ENCODE measurements around the gene MAP4K2. TPM values are rescaled to one million over a fixed set of nuclear protein-coding genes. Genes with fewer than 3 reads are reported as not detected.
A peak's percentile ranks its signal among the peaks of the same experiment; 100 is the strongest.

Gene MAP4K2
- total and polyA plus RNA-seq, 4 experiments from 2014 or later = 32.3 to 128 (median 89.8) TPM

DNA sequence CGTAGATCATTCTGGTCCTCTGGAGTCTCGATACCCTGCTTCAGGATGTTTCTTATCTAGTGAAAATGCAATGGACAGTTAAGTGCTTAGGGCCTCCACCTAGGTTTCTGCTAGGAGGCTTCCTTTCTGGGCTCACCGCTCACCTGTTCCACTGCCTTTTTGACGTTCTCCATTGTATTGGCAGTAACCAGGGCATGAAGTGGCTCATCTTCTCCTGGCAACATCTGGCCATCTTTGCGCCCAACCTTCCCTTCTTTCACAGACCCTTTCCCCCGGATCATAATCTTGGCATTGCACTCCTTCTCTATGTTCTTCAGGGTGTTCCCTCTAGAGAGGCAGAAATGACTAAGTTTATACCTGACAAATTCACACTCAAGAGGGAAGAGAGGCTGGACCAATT, 33.7 kb downstream of the MAP4K2 start:
- Mint-ChIP-seq H3K27ac (peak overlapping the region in 6 of 7 donors; percentile 43 to 97 (median 84)), H3K9me3 (peaks cover 0 to 14% (median 0%) of the 10 kb centered on the region in 8 donors), H3K4me3 (peak overlapping the region in 6 of 8 donors; percentile 26 to 75 (median 41)), H3K4me1 (peaks cover 60 to 96% (median 84%) of the 10 kb centered on the region in 4 donors), H3K27me3 (no peaks in the 10 kb centered on the region), H3K36me3 (peaks cover 88 to 91% of the 10 kb centered on the region in 2 donors)
- no peaks in the 10 kb centered on the region for H3K9me3 ChIP-seq (ENCODE audit: control insufficient read depth in 1 of 2, low read length in 2 of 2)
- intact Hi-C loops (cut with micrococcal nuclease) = no loop called here
- ChIA-PET CTCF (ENCODE audit: partially characterized antibody) (interaction anchor here (3.8 kb wide), 1 partner anchor 25 kb away, joined by 16 read pairs; the partner anchor contains the start of gene RASGRP2), POLR2A (ENCODE audit: partially characterized antibody) (interaction anchor here (1.1 to 33.1 kb wide), 4 partner anchors 6 to 108 kb away, joined by 4 to 1500 read pairs (median 202); partner anchors contain the start of genes RASGRP2 and SF1)
- DNase-seq = peak in 1 of 5 donors; percentile 21
- H3K4me3 ChIP-seq (ENCODE audit: low read length in 2 of 2) = no peak overlapping the region
- H3K4me1 ChIP-seq (ENCODE audit: insufficient read depth, low read length) = peaks cover 97% of the 10 kb centered on the region
- H3K27me3 ChIP-seq (ENCODE audit: insufficient read depth, low read length) = no peaks in the 10 kb centered on the region
- peaks cover 89% of the 10 kb centered on the region for H3K36me3 ChIP-seq (ENCODE audit: insufficient read depth, low read length)
- peak overlapping the region; percentile 9 for H3K27ac ChIP-seq (ENCODE audit: low read depth, low read length)

DNA sequence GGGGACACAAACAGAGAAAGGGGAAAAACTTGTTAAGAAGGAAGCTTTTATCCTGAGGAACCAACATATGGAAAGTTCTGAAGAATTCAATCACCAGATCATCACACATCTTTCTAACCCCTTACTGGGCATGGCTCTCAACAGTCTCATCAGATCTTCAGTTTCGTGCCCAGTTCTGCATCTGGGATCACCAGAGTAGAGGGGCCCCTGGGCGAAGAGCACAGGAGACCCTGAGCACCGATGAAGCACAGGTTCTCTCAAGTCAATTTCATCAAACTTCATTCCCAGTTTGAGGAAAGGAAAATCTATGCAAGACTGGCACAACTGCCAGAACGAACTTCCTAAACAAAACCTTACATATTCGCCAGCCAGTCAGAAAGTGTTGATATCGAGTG, 34.7 kb downstream of the MAP4K2 start:
- Histone ChIP-seq H3K4me1 (ENCODE audit: insufficient read depth, low read length) (peaks cover 97% of the 10 kb centered on the region), H3K4me3 (ENCODE audit: low read length in 2 of 2) (no peak overlapping the region), H3K36me3 (ENCODE audit: insufficient read depth, low read length) (peaks cover 87% of the 10 kb centered on the region), H3K27me3 (ENCODE audit: insufficient read depth, low read length) (no peaks in the 10 kb centered on the region), H3K9me3 (ENCODE audit: control insufficient read depth in 1 of 2, low read length in 2 of 2) (no peaks in the 10 kb centered on the region), H3K27ac (ENCODE audit: low read depth, low read length) (peak overlapping the region; percentile 57)
- Mint-ChIP-seq H3K27me3 (no peaks in the 10 kb centered on the region), H3K4me1 (peaks cover 61 to 96% (median 84%) of the 10 kb centered on the region in 4 donors), H3K9me3 (peaks cover 0 to 13% (median 0%) of the 10 kb centered on the region in 8 donors), H3K4me3 (peak overlapping the region in 5 of 8 donors; percentile 9 to 85 (median 71)), H3K27ac (peak overlapping the region in 6 of 7 donors; percentile 47 to 97 (median 85)), H3K36me3 (peaks cover 84 to 89% of the 10 kb centered on the region in 2 donors)
- intact Hi-C loops (cut with micrococcal nuclease) = no loop called here
- DNase-seq = peak in 1 of 5 donors; percentile 5
- CTCF ChIA-PET (ENCODE audit: partially characterized antibody) = interaction anchor here (0.8 to 1.9 kb wide), 10 partner anchors 8 to 80 kb away, joined by 3 to 32 read pairs (median 5); partner anchors contain the start of genes RASGRP2 and SF1
- POLR2A ChIA-PET (ENCODE audit: partially characterized antibody) = interaction anchor here (0.8 to 33.1 kb wide), 4 partner anchors 7 to 729 kb away, joined by 3 to 1500 read pairs (median 200); partner anchors contain the start of genes PYGM, RASGRP2 and SF1

GRCh38 chr11:64767344-64768299, 35.4 kb downstream of the MAP4K2 start:
- H3K9me3 Mint-ChIP-seq = peaks cover 0 to 17% (median 0%) of the 10 kb centered on the region in 8 donors
- Histone ChIP-seq H3K36me3 (ENCODE audit: insufficient read depth, low read length) (peaks cover 87% of the 10 kb centered on the region), H3K4me1 (ENCODE audit: insufficient read depth, low read length) (peaks cover 97% of the 10 kb centered on the region), H3K4me3 (ENCODE audit: low read length in 2 of 2) (peak overlapping the region in 1 of 2 donors; percentile 11), H3K27me3 (ENCODE audit: insufficient read depth, low read length) (no peaks in the 10 kb centered on the region), H3K9me3 (ENCODE audit: control insufficient read depth in 1 of 2, low read length in 2 of 2) (no peaks in the 10 kb centered on the region), H3K27ac (ENCODE audit: low read depth, low read length) (peak overlapping the region; percentile 57)
- H3K27me3 Mint-ChIP-seq = no peaks in the 10 kb centered on the region
- H3K4me3 Mint-ChIP-seq = peak overlapping the region; percentile 36 to 85 (median 71)
- peak overlapping the region; percentile 89 to 97 (median 94) for H3K27ac Mint-ChIP-seq
- peaks cover 62 to 96% (median 84%) of the 10 kb centered on the region in 4 donors for H3K4me1 Mint-ChIP-seq
- peak; percentile 74 to 81 (median 78) for DNase-seq
- ChIA-PET CTCF (ENCODE audit: partially characterized antibody) (interaction anchor here (0.8 to 1.9 kb wide), 10 partner anchors 9 to 79 kb away, joined by 3 to 32 read pairs (median 5); partner anchors contain the start of genes RASGRP2 and SF1), POLR2A (ENCODE audit: partially characterized antibody) (interaction anchor here (0.8 to 33.1 kb wide), 4 partner anchors 7 to 730 kb away, joined by 3 to 1500 read pairs (median 200); partner anchors contain the start of genes PYGM, RASGRP2 and SF1)
- peaks cover 84 to 89% of the 10 kb centered on the region in 2 donors for H3K36me3 Mint-ChIP-seq
- intact Hi-C loops (cut with micrococcal nuclease) = loop anchor here (1.0 kb wide), 1 partner anchor 24 kb away; no protein-coding TSS in a partner anchor

GRCh38 chr11:64766881-64767280, 36.1 kb downstream of the MAP4K2 start:
- intact Hi-C loops (cut with micrococcal nuclease) = loop anchor here (1.0 kb wide), 1 partner anchor 24 kb away; no protein-coding TSS in a partner anchor
- H3K27ac Mint-ChIP-seq = peak overlapping the region in 6 of 7 donors; percentile 89 to 97 (median 93)
- H3K4me1 ChIP-seq (ENCODE audit: insufficient read depth, low read length) = peaks cover 97% of the 10 kb centered on the region
- peak overlapping the region; percentile 57 for H3K27ac ChIP-seq (ENCODE audit: low read depth, low read length)
- peak overlapping the region in 1 of 2 donors; percentile 11 for H3K4me3 ChIP-seq (ENCODE audit: low read length in 2 of 2)
- peak overlapping the region in 3 of 8 donors; percentile 5 to 85 (median 36) for H3K4me3 Mint-ChIP-seq
- peaks cover 63 to 96% (median 84%) of the 10 kb centered on the region in 4 donors for H3K4me1 Mint-ChIP-seq
- H3K9me3 Mint-ChIP-seq = peaks cover 0 to 22% (median 0%) of the 10 kb centered on the region in 8 donors
- H3K27me3 ChIP-seq (ENCODE audit: insufficient read depth, low read length) = no peaks in the 10 kb centered on the region
- DNase-seq = peak in 1 of 5 donors; percentile 28
- peaks cover 84% of the 10 kb centered on the region for H3K36me3 ChIP-seq (ENCODE audit: insufficient read depth, low read length)
- H3K36me3 Mint-ChIP-seq = peaks cover 83 to 89% of the 10 kb centered on the region in 2 donors
- ChIA-PET CTCF (ENCODE audit: partially characterized antibody) (interaction anchor here (1.7 to 1.9 kb wide), 2 partner anchors 12 to 23 kb away, joined by 15 to 32 read pairs; partner anchors contain the start of genes RASGRP2 and SF1), POLR2A (ENCODE audit: partially characterized antibody) (interaction anchor here (1.5 to 33.1 kb wide), 3 partner anchors 8 to 731 kb away, joined by 3 to 1500 read pairs (median 398); partner anchors contain the start of genes RASGRP2 and SF1)
- no peaks in the 10 kb centered on the region for H3K27me3 Mint-ChIP-seq
- H3K9me3 ChIP-seq (ENCODE audit: control insufficient read depth in 1 of 2, low read length in 2 of 2) = no peaks in the 10 kb centered on the region

DNA sequence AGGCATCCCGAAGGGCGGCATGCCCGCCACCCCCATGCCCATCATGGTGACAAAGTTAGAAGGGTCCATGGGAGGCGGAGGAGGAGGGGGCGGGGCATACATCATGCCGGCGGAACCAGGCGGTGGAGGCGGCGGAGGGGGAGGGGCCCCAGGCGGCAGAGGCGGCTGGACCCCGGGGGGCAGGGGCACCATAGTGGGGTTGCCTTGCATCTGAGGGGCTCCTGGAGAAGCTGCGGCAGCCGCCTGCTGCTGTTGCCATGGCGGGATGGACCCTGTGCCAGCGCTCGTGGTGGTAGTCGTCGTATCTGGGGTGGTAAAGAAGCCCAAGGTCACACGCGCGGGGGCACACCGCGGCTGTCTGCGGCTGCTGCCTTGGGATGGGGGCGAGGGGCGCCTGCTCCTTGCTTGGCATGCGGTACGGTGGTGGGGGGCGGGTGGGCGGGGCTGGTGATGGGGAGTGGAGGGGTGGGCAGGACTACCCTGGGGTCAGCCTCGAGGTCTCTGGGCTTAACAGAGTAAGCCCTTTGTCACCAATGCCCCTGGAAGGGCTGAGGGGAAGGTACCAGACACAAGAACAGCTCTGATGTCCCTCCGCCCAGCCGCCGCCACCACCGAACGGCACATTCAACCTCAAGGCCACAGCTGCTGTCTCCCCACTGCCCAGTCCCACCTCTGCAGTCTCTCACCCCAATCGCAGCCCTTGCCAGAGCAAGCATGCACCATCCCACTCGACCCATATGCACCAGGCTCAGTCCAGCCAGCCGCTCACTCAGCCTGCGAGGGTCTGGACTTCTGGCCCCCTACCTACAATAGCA, 37.0 kb downstream of the MAP4K2 start:
- Histone ChIP-seq H3K27me3 (ENCODE audit: insufficient read depth, low read length) (no peaks in the 10 kb centered on the region), H3K4me3 (ENCODE audit: low read length in 2 of 2) (no peak overlapping the region), H3K9me3 (ENCODE audit: control insufficient read depth in 1 of 2, low read length in 2 of 2) (no peaks in the 10 kb centered on the region), H3K36me3 (ENCODE audit: insufficient read depth, low read length) (peaks cover 76% of the 10 kb centered on the region), H3K4me1 (ENCODE audit: insufficient read depth, low read length) (peaks cover 97% of the 10 kb centered on the region), H3K27ac (ENCODE audit: low read depth, low read length) (no peak overlapping the region)
- POLR2A ChIA-PET (ENCODE audit: partially characterized antibody) = interaction anchor here (0.8 to 33.1 kb wide), 4 partner anchors 9 to 38 kb away, joined by 4 to 1500 read pairs (median 202); partner anchors contain the start of genes MAP4K2, RASGRP2 and SF1
- peaks cover 61 to 96% (median 82%) of the 10 kb centered on the region in 4 donors for H3K4me1 Mint-ChIP-seq
- H3K9me3 Mint-ChIP-seq = peaks cover 0 to 22% (median 0%) of the 10 kb centered on the region in 8 donors
- peak overlapping the region in 7 of 8 donors; percentile 13 to 90 (median 74) for H3K4me3 Mint-ChIP-seq
- H3K36me3 Mint-ChIP-seq = peaks cover 75 to 83% of the 10 kb centered on the region in 2 donors
- no peaks in the 10 kb centered on the region for H3K27me3 Mint-ChIP-seq
- CTCF ChIA-PET (ENCODE audit: partially characterized antibody) = interaction anchor here (7.6 kb wide), 1 partner anchor 21 kb away, joined by 135 read pairs; the partner anchor contains the start of gene RASGRP2
- intact Hi-C loops (cut with micrococcal nuclease) = no loop called here
- peak overlapping the region; percentile 60 to 94 (median 77) for H3K27ac Mint-ChIP-seq
- peak in 1 of 5 donors; percentile 45 for DNase-seq
